Measurements from ENCODE around the gene RAB3B.

DNA sequence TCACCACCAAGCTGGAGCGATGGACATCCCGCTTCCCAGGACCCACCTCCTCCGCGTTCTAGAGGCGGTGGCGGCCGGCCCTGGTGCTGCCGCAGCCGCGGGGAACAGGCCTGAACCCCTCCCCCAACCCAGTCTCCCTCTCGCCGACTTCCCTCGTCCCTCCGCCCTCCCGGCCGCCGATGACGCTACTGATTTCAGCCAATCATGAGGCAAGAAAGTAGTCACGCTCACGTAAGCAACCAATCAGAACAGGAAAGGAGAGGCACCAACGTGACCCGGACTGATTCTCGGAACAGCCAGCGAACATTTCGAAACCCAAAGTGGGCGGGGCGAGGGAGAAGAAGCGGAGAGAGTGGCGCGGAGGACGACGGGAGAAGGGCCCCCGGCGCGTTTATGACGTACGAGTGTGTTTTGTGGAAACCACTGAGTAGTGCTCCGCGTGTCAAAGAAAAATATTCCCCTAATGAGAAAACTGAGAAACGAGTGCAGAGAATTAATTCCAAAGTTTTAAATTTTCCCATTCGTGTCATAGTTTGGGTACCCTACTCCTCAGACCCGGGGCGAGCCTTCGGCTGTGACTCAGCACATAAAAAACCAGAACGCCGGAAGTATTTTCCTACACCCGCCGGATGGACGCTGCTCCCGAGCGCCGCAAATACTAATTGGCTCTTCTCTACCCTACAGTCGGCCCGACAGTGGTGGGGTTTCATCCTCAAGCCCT lies 111.7 kb downstream of the RAB3B start, which contains the start of gene NRDC:
- no peak for TF ChIP-seq GATA2 (IDR thresholded peaks at IDR 0.05; ENCODE audit: low read depth, low read length)
- TF ChIP-seq GATA3 (IDR thresholded peaks at IDR 0.05; ENCODE audit: low read depth, low read length) = no peak
